Measurements from ENCODE around the gene DCTN2.

DCTN2 gene

GRCh38 chr12:57529831-57530230 lies 17.2 kb downstream of the DCTN2 start:
- Histone ChIP-seq H3K9ac (no peak overlapping the region), H4K20me1 (peaks cover 33% of the 10 kb centered on the region; the same call in 1 of the 2 replicates), H3K4me3 (no peak overlapping the region), H3K27me3 (no peaks in the 10 kb centered on the region), H3K4me2 (no peak overlapping the region), H3K9me3 (no peaks in the 10 kb centered on the region), H3K36me3 (peaks cover 99% of the 10 kb centered on the region), H3K27ac (no peak overlapping the region), H3K4me1 (peaks cover 20% of the 10 kb centered on the region)
- TF ChIP-seq Cebpa-rat (IDR thresholded peaks at IDR 0.05), result no peak

- no peak for TF ChIP-seq Cebpa-rat (IDR thresholded peaks at IDR 0.05)
- H3K9ac ChIP-seq, result no peak overlapping the region
- H3K4me1 ChIP-seq, result peaks cover 28% of the 10 kb centered on the region
- H3K27ac ChIP-seq, result no peak overlapping the region
- H3K27me3 ChIP-seq, result no peaks in the 10 kb centered on the region
- peaks cover 41% of the 10 kb centered on the region for H4K20me1 ChIP-seq
- peaks cover 99% of the 10 kb centered on the region for H3K36me3 ChIP-seq
- no peaks in the 10 kb centered on the region for H3K9me3 ChIP-seq
- H3K4me2 ChIP-seq, result no peak overlapping the region
- no peak overlapping the region for H3K4me3 ChIP-seq
Observed at GRCh38 chr12:57528831-57529555, 18.0 kb downstream of the DCTN2 start.

- H3K4me1 ChIP-seq, result peaks cover 36% of the 10 kb centered on the region
- peaks cover 49% of the 10 kb centered on the region for H4K20me1 ChIP-seq
- H3K36me3 ChIP-seq, result peaks cover 92% of the 10 kb centered on the region
- no peak for TF ChIP-seq Cebpa-rat (IDR thresholded peaks at IDR 0.05)
- no peak overlapping the region for H3K4me2 ChIP-seq
- H3K27ac ChIP-seq, result no peak overlapping the region
- H3K27me3 ChIP-seq, result no peaks in the 10 kb centered on the region
- no peak overlapping the region for H3K4me3 ChIP-seq
- H3K9ac ChIP-seq, result no peak overlapping the region
- no peaks in the 10 kb centered on the region for H3K9me3 ChIP-seq
Observed at GRCh38 chr12:57528176-57528575, 18.8 kb downstream of the DCTN2 start.

- Histone ChIP-seq H3K4me3 (no peak overlapping the region), H3K4me1 (peaks cover 38% of the 10 kb centered on the region), H3K9me3 (no peaks in the 10 kb centered on the region), H3K27ac (no peak overlapping the region; the same call in 1 of the 2 replicates), H4K20me1 (peaks cover 50% of the 10 kb centered on the region), H3K36me3 (peaks cover 82% of the 10 kb centered on the region), H3K27me3 (no peaks in the 10 kb centered on the region), H3K9ac (0 out of 2 replicates have a peak overlapping the region, but pooled peaks have one; percentile 38), H3K4me2 (no peak overlapping the region)
- no peak for TF ChIP-seq Cebpa-rat (IDR thresholded peaks at IDR 0.05)
Observed at GRCh38 chr12:57527184-57527583, 19.8 kb downstream of the DCTN2 start.

GRCh38 chr12:57526477-57527126 lies 20.4 kb downstream of the DCTN2 start:
- Histone ChIP-seq H4K20me1 (peaks cover 50% of the 10 kb centered on the region), H3K36me3 (peaks cover 76% of the 10 kb centered on the region), H3K27me3 (no peaks in the 10 kb centered on the region), H3K4me2 (no peak overlapping the region), H3K4me3 (no peak overlapping the region), H3K9me3 (no peaks in the 10 kb centered on the region), H3K4me1 (peaks cover 44% of the 10 kb centered on the region), H3K27ac (peak overlapping the region; percentile 30; the same call in 1 of the 2 replicates), H3K9ac (0 out of 2 replicates have a peak overlapping the region, but pooled peaks have one; percentile 38)
- TF ChIP-seq Cebpa-rat (IDR thresholded peaks at IDR 0.05), result no peak

GRCh38 chr12:57525615-57526383 lies 21.2 kb downstream of the DCTN2 start:
- H3K9me3 ChIP-seq, result no peaks in the 10 kb centered on the region
- H4K20me1 ChIP-seq, result peaks cover 50% of the 10 kb centered on the region
- peaks cover 68% of the 10 kb centered on the region for H3K36me3 ChIP-seq
- H3K4me2 ChIP-seq, result peak overlapping the region; percentile 98
- H3K4me1 ChIP-seq, result peaks cover 52% of the 10 kb centered on the region
- H3K27ac ChIP-seq, result peak overlapping the region; percentile 51; the same call in 1 of the 2 replicates
- H3K27me3 ChIP-seq, result no peaks in the 10 kb centered on the region
- peak overlapping the region; percentile 57; the same call in 1 of the 2 replicates for H3K9ac ChIP-seq
- TF ChIP-seq Cebpa-rat (IDR thresholded peaks at IDR 0.05), result no peak
- H3K4me3 ChIP-seq, result no peak overlapping the region

- Histone ChIP-seq H3K27me3 (no peaks in the 10 kb centered on the region), H3K9me3 (no peaks in the 10 kb centered on the region), H3K4me2 (peak overlapping the region; percentile 98), H3K4me1 (peaks cover 52% of the 10 kb centered on the region), H4K20me1 (peaks cover 44% of the 10 kb centered on the region), H3K4me3 (peak overlapping the region; percentile 84; the same call in 1 of the 2 replicates), H3K9ac (peak overlapping the region; percentile 91), H3K36me3 (peaks cover 60% of the 10 kb centered on the region), H3K27ac (peak overlapping the region; percentile 89; the same call in 1 of the 2 replicates)
- no peak for TF ChIP-seq Cebpa-rat (IDR thresholded peaks at IDR 0.05)
Observed at GRCh38 chr12:57524814-57525614, 22.0 kb downstream of the DCTN2 start.

- TF ChIP-seq Cebpa-rat (IDR thresholded peaks at IDR 0.05), result no peak
- Histone ChIP-seq H3K4me1 (peaks cover 56% of the 10 kb centered on the region), H3K27ac (peak overlapping the region; percentile 89), H3K4me2 (peak overlapping the region; percentile 98), H4K20me1 (peaks cover 54% of the 10 kb centered on the region), H3K9me3 (no peaks in the 10 kb centered on the region), H3K27me3 (no peaks in the 10 kb centered on the region), H3K36me3 (peaks cover 54% of the 10 kb centered on the region), H3K9ac (peak overlapping the region; percentile 91), H3K4me3 (peak overlapping the region; percentile 84)
Observed at GRCh38 chr12:57523706-57524614, 23.0 kb downstream of the DCTN2 start.
